Activated T-cell treated with anti-CD3 and anti-CD28 coated beads, Interleukin-2, amount 50 U/mL, for 1 hour (primary cell): ENCODE measurements around the gene SCIN.
"Not testable (repeated sequence)": the region's sequence is repeated elsewhere in the genome, so short reads cannot be mapped to it uniquely, and the experiment has no call there.

Experiments used
- DNase-seq: peaks from one replicate; pipeline ENCODE4 v3.0.0-alpha.2; 2020

Gene SCIN

DNA sequence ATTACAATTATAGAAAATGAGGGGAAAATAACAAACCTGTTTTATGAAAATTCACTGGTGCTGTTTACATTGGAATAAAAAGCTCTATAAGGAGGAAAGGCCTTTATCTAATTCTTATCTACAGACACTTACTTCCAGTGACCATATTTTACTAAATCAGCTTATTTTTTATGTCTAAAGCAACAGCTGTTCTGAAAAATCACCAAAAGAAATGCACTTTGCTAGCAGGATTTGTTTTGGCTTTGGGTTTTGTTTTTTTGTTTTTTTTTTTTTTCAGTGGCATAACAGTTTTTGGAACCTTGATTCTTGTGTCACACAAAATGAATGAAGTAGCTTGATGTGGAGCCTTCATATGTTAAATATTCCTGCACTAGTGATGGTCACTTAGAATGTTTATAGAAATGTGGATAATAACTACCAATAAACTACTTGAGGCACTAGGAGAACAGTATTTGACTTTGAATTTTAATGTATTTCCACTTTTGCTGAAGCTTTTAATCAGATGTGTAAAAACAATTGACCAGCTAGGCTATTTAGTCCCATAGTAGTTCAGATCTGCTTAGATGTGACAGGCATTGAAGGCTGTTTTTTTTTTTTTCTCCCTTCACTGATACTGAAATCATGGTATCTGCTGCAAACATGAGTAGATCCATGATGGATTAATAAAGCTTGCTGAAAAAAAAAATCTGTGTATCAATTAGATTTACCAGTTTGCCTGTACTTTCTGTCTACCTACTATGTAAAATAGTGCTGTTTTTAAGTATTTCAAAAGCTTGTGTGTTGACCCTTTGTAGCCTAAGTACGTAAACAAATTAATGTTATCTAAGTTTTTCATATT lies 119.7 kb downstream of the SCIN start:
- DNase-seq = no peak

- DNase-seq = not testable (repeated sequence)
These were observed 120.9 kb downstream of the SCIN start for GRCh38 chr7:12691388-12691787.

DNA sequence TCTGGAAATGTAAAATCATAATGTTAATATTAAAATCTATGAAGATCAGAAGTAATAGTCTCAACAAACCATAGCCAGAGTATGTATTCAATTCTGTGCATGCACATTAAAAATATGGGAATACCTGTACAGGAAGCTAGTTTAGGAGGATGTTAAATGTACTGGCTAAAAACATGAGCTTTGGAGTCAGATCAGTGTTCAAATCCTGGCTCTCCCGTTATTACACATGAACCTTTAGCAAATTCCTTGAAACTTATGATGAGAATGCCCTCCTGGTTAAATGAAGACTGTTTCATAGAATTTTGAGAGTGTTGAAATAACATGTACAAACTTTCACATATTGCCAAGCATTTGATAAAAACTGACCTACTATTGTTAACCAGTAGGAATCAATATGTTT lies 121.5 kb downstream of the SCIN start:
- no peak for DNase-seq

GRCh38 chr7:12692479-12693259 lies 122.1 kb downstream of the SCIN start:
- no peak for DNase-seq

DNA sequence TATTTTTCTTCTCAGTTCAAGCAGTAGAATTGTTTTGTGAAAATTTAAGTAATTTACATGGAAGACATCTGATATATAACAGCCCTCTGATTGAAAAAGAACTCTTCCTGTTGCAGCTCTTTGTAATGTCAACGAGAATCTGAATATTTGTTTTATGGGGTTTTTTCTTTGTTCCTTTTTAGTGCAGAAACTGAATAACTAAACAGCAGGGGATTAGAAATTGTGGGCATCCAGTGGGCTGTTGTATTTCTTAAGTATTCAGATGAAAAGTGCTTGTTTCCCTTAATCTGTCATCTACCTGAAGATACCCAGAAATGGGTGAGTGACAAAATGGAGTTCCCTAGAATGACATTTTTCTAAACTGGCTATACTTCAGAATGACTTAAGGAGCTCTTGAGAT lies 124.3 kb downstream of the SCIN start:
- no peak for DNase-seq

DNA sequence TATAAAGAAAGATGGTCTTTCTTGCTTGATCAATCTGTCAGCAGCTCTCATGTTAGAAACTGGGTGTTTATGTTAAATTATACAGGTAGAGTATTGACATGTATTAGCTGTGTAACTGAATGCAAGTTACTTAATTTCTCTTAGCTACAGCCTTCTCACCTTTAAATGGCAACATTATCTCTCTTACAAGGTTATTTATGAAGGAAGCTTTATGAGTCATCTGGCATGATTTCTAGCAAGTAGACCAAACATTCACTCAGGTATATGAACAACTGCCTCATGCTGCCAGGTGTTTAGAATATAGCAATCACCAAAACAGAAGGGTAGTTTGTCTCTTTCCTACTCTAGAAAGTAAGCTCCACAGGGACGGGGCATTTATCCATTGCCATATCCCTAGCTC lies 125.4 kb downstream of the SCIN start:
- no peak for DNase-seq

DNA sequence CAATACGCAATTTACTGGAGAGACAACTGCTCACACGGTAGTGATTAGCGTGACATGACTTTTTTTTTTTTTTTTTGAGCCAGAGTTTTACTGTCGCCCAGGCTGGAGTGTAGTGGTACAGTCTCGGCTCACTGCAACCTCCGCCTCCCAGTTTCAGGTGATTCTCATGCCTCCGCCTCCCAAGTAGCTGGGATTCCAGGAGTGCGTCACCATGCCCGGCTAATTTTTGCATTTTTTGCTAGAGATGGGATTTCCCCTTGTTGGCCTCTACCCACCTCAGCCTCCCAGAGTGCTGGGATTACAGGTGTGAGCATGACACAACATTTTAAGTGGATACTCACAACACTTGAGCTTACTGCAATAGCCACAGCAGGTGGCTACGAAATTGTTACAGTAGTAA lies 128.8 kb downstream of the SCIN start:
- DNase-seq = no peak

GRCh38 chr7:12701433-12701832 lies 130.9 kb downstream of the SCIN start:
- DNase-seq = no peak

DNA sequence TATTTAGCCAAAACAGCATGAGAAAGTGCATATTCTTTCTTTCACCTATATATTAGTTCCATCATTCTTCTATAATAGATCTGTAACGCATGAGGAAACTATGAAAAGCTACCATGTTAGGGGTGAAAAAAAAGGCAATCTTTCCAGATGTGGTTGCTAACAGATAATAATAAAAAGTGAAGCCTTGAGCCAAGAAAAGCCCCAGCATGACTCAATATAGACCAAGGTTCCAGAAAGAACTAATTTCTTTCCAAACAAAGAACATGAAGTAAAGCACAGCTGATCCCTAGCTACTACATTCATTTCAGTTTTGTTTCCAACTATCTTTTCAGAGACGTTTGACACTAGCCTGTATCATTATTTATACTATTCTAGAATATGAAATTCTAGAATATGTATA lies 133.4 kb downstream of the SCIN start:
- DNase-seq = no peak

- DNase-seq = no peak
These were observed 135.4 kb downstream of the SCIN start for GRCh38 chr7:12705878-12706277.

DNA sequence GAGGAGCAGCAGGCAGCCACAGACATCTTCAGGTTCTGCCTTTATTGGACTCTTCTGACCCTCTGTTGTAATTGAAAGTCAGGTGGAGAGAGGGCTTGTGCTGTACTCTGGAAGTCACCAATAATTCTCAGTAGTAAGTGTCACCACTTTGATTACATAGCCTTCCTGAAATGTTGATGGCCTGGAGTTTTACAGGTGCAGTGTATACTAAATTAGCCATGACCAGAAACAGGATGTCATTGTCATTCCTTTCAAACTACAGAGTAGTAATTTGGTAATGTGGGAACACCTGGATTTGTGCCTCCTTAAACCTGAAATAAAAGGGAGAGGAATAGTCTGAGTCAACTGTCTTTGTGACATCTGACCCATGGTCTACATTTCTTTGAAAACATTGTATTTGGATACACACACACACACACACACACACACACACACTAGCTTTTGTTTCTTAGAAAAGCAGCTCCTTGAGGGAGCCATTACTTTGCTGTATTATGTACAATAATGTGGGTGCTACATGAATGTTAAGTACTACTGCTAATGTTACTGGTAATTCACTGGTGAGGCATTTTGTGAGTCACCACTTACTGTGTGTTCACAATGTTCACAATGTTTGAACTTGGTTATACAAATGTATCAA lies 136.5 kb downstream of the SCIN start:
- DNase-seq = no peak

DNA sequence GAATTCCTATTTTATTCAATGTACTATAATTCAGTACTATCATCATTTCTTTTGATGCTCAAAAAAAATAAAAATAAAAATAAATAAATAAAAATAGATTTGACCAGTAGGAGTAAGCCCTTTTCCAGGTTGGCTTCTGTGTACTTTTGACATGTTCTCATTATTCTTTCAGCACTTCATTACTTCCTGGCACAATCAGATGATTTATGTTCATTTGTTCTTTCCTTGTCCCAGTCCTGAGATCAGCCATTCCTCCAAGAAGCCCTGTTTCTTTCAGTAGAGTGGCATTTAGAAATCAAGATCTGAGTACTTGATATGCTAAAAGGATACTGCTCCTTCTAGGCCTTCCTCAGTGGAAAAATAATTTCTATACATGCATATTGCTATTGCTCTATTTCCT lies 137.8 kb downstream of the SCIN start:
- DNase-seq = no peak
